H9 (cell line): ENCODE results near the gene DCAF12. TPM values are rescaled to one million over a fixed set of nuclear protein-coding genes. Genes with fewer than 3 reads are reported as not detected.

Experiments used
- DNase-seq: peaks from one replicate; pipeline ENCODE4 v3.0.0-alpha.2; 2017
- H2AFZ ChIP-seq: one replicate; pipeline ENCODE4 v1.6.1; 2013; ENCODE audit warnings: mild to moderate bottlenecking, low read length, control low read depth, moderate library complexity
- H2AK5ac ChIP-seq: 2 replicates; pipeline ENCODE4 v1.6.1; 2013; ENCODE audit warnings: low read length, control low read depth, mixed read lengths; ENCODE audit not compliant: insufficient read length
- H2BK120ac ChIP-seq: one replicate; pipeline ENCODE4 v1.6.1; 2013; ENCODE audit warnings: low read depth, mild to moderate bottlenecking, low read length, control low read depth, inconsistent platforms; ENCODE audit not compliant: poor library complexity, severe bottlenecking
- H2BK12ac ChIP-seq: 2 replicates; pipeline ENCODE4 v1.6.1; 2013; ENCODE audit warnings: low read length, control low read depth, mixed read lengths, low read depth; ENCODE audit not compliant: insufficient read length
- H2BK15ac ChIP-seq: 2 replicates; pipeline ENCODE4 v1.6.1; 2013; ENCODE audit warnings: low read depth, low read length, control low read depth
- H2BK20ac ChIP-seq: one replicate; pipeline ENCODE4 v1.6.1; 2013; ENCODE audit warnings: low read depth, mild to moderate bottlenecking, low read length, control low read depth, inconsistent platforms; ENCODE audit not compliant: poor library complexity, severe bottlenecking
- H2BK5ac ChIP-seq: 2 replicates; pipeline ENCODE4 v1.6.1; 2013; ENCODE audit warnings: low read length, control low read depth, mixed read lengths; ENCODE audit not compliant: insufficient read length
- H3K14ac ChIP-seq: 2 replicates; pipeline ENCODE4 v1.6.1; 2013; ENCODE audit warnings: low read length, control low read depth; ENCODE audit not compliant: insufficient read depth
- H3K18ac ChIP-seq: 2 replicates; pipeline ENCODE4 v1.6.1; 2013; ENCODE audit warnings: low read depth, mild to moderate bottlenecking, mixed read lengths, low read length, control low read depth; ENCODE audit not compliant: insufficient read length
- H3K23ac ChIP-seq: 2 replicates; pipeline ENCODE4 v1.6.1; 2013; ENCODE audit warnings: low read length, control low read depth, mixed read lengths, low read depth; ENCODE audit not compliant: insufficient read length
- H3K23me2 ChIP-seq: 2 replicates; pipeline ENCODE4 v1.6.1; 2013; ENCODE audit warnings: low read depth, mild to moderate bottlenecking, mixed read lengths, low read length, control low read depth; ENCODE audit not compliant: insufficient read length, poor library complexity, severe bottlenecking
- H3K27ac ChIP-seq: 2 replicates; pipeline ENCODE4 v1.5.1; 2013; ENCODE audit warnings: low read length, control low read depth, mixed read lengths, low read depth; ENCODE audit not compliant: insufficient read length
- H3K27me3 ChIP-seq: 2 replicates; pipeline ENCODE4 v1.6.1; 2013; ENCODE audit warnings: low read length, control low read depth, inconsistent platforms; ENCODE audit not compliant: insufficient read depth
- H3K4ac ChIP-seq: 2 replicates; pipeline ENCODE4 v1.6.1; 2013; ENCODE audit warnings: low read depth, mild to moderate bottlenecking, control low read depth, inconsistent platforms, low read length, moderate library complexity
- H3K4me1 ChIP-seq: 2 replicates; pipeline ENCODE4 v1.6.1; 2013; ENCODE audit warnings: low read length, control low read depth, inconsistent platforms; ENCODE audit not compliant: insufficient read depth
- H3K4me2 ChIP-seq: 2 replicates; pipeline ENCODE4 v1.6.1; 2013; ENCODE audit warnings: low read length, control low read depth, mixed read lengths; ENCODE audit not compliant: insufficient read length, insufficient read depth
- H3K56ac ChIP-seq: 2 replicates; pipeline ENCODE4 v1.6.1; 2013; ENCODE audit warnings: low read depth, mild to moderate bottlenecking, mixed read lengths, low read length, control low read depth; ENCODE audit not compliant: insufficient read length
- H3K79me1 ChIP-seq: 2 replicates; pipeline ENCODE4 v1.6.1; 2013; ENCODE audit warnings: low read depth, mild to moderate bottlenecking, moderate library complexity, low read length, control low read depth, inconsistent platforms; ENCODE audit not compliant: insufficient read depth, poor library complexity, severe bottlenecking
- H3K79me2 ChIP-seq: 2 replicates; pipeline ENCODE4 v1.6.1; 2013; ENCODE audit warnings: low read length, control low read depth, inconsistent platforms; ENCODE audit not compliant: insufficient read depth
- H3K9ac ChIP-seq: 2 replicates; pipeline ENCODE4 v1.6.1; 2013; ENCODE audit warnings: low read length, control low read depth, mixed read lengths; ENCODE audit not compliant: insufficient read length; ENCODE audit errors: extremely low read depth
- H3K9me3 ChIP-seq: one replicate; pipeline ENCODE4 v1.6.1; 2013; ENCODE audit warnings: low read depth, low read length, inconsistent platforms; ENCODE audit not compliant: control insufficient read depth
- H3T11ph ChIP-seq: one replicate; pipeline ENCODE4 v1.6.1; 2013; ENCODE audit warnings: mild to moderate bottlenecking, low read length, control low read depth, inconsistent platforms
- H4K20me1 ChIP-seq: one replicate; pipeline ENCODE4 v1.6.1; 2013; ENCODE audit not compliant: control insufficient read depth, insufficient read length, insufficient read depth
- H4K5ac ChIP-seq: 2 replicates; pipeline ENCODE4 v1.6.1; 2013; ENCODE audit warnings: low read depth, mild to moderate bottlenecking, mixed read lengths, low read length, control low read depth; ENCODE audit not compliant: insufficient read length
- H4K8ac ChIP-seq: replicated peaks from 2 replicates; pipeline ENCODE4 v1.6.1; 2013; ENCODE audit warnings: low read length, control low read depth, mixed read lengths, low read depth; ENCODE audit not compliant: insufficient read length
- H4K91ac ChIP-seq: 2 replicates; pipeline ENCODE4 v1.6.1; 2013; ENCODE audit warnings: low read depth, mild to moderate bottlenecking, moderate library complexity, mixed read lengths, low read length, control low read depth; ENCODE audit not compliant: insufficient read length
- H3K27ac Mint-ChIP-seq, 3 experiments: 2 replicates in 2 of 3; 3 replicates in 1 of 3; pipeline ENCODE4 v1.8.0; 2020 to 2021; ENCODE audit warnings: mixed read lengths in 3 of 3, mild to moderate bottlenecking in 1 of 3, moderate library complexity in 1 of 3
- H3K27me3 Mint-ChIP-seq: 2 replicates; pipeline ENCODE4 v1.8.0; 2021; ENCODE audit warnings: low read depth, mild to moderate bottlenecking, moderate library complexity, mixed read lengths
- H3K36me3 Mint-ChIP-seq, 3 experiments: 2 replicates in 2 of 3; 3 replicates in 1 of 3; pipeline ENCODE4 v1.8.0; 2020 to 2021; ENCODE audit warnings: low read depth in 3 of 3, mixed read lengths in 3 of 3; ENCODE audit not compliant: insufficient read depth in 1 of 3
- H3K4me1 Mint-ChIP-seq, 2 experiments: 2 replicates each; pipeline ENCODE4 v1.8.0; 2020; ENCODE audit warnings: mixed read lengths in 2 of 2
- H3K4me3 Mint-ChIP-seq, 2 experiments: 2 replicates in 1 of 2; 3 replicates in 1 of 2; pipeline ENCODE4 v1.8.0; 2020 to 2021; ENCODE audit warnings: mild to moderate bottlenecking in 2 of 2, mixed read lengths in 2 of 2, moderate library complexity in 1 of 2
- H3K9me3 Mint-ChIP-seq, 2 experiments: 2 replicates in 1 of 2; 3 replicates in 1 of 2; pipeline ENCODE4 v1.8.0; 2020; ENCODE audit warnings: mild to moderate bottlenecking in 2 of 2, mixed read lengths in 2 of 2, moderate library complexity in 1 of 2
- CTCF ChIP-seq: fragments of 200-600 bp; sonication (generic); conservative IDR thresholded peaks from 3 replicates; pipeline ENCODE4 v1.8.0; 2021; ENCODE audit warnings: antibody characterized with exemption, mild to moderate bottlenecking
- WGBS: extraction: QIAGEN DNeasy Blood & Tissue Kit; methylation state at CpG from one replicate; pipeline ENCODE4 v1.1.7; 2013; ENCODE audit warnings: missing lambda C conversion rate, low lambda C conversion rate, mixed read lengths; ENCODE audit not compliant: insufficient read length; ENCODE audit errors: extremely low coverage; 5-methylcytosine and 5-hydroxymethylcytosine counted together
- total RNA-seq: library from RNA; stranded (reverse); gene quantifications from 2 replicates; pipeline ENCODE4 v1.2.1, GENCODE V29; 2021

Gene DCAF12
- total RNA-seq, 1 experiment from 2014 or later, result 33.6 TPM

GRCh38 chr9:34134521-34134920 lies 8.0 kb upstream of the DCAF12 start:
- H2BK12ac ChIP-seq, result no peak overlapping the region
- Mint-ChIP-seq H3K36me3 (no peaks in the 10 kb centered on the region; a peak in 1 of 7 replicates), H3K4me3 (no peak overlapping the region), H3K4me1 (peaks cover 0 to 2% of the 10 kb centered on the region in 2 experiments; a peak in 1 of 4 replicates), H3K9me3 (peaks cover 4 to 6% of the 10 kb centered on the region in 2 experiments; a peak in 4 of 5 replicates), H3K27ac (no peak overlapping the region), H3K27me3 (no peaks in the 10 kb centered on the region; the same call in 1 of the 2 replicates)
- no peak overlapping the region for H2BK120ac ChIP-seq
- WGBS, result no CpG with 5 or more reads among the region's 30 CpGs
- H3K27me3 ChIP-seq, result no peaks in the 10 kb centered on the region
- no peaks in the 10 kb centered on the region for H3K79me1 ChIP-seq
- no peak for TF ChIP-seq CTCF
- no peak overlapping the region for H3K14ac ChIP-seq
- H3T11ph ChIP-seq, result no peak overlapping the region
- no peak overlapping the region for H4K91ac ChIP-seq
- H3K56ac ChIP-seq, result no peak overlapping the region
- H2BK5ac ChIP-seq, result no peak overlapping the region
- no peak overlapping the region for H2AFZ ChIP-seq
- DNase-seq, result no peak
- no peak overlapping the region for H3K23ac ChIP-seq
- no peak overlapping the region for H3K9ac ChIP-seq
- no peak overlapping the region for H2AK5ac ChIP-seq
- H3K4me1 ChIP-seq, result no peaks in the 10 kb centered on the region
- H4K20me1 ChIP-seq, result no peaks in the 10 kb centered on the region
- H2BK15ac ChIP-seq, result no peak overlapping the region
- no peak overlapping the region for H4K5ac ChIP-seq
- H2BK20ac ChIP-seq, result no peak overlapping the region
- H3K23me2 ChIP-seq, result no peaks in the 10 kb centered on the region
- H3K4me2 ChIP-seq, result no peak overlapping the region
- H3K27ac ChIP-seq, result no peak overlapping the region
- no peaks in the 10 kb centered on the region for H3K9me3 ChIP-seq
- no peaks in the 10 kb centered on the region for H3K79me2 ChIP-seq
- no peak overlapping the region for H4K8ac ChIP-seq
- H3K18ac ChIP-seq, result no peak overlapping the region
- no peak overlapping the region for H3K4ac ChIP-seq
